HG03354 (cell line): ENCODE results near the gene HTT.
A peak's percentile ranks its signal among the peaks of the same experiment; 100 is the strongest.

Source experiments
- ATAC-seq: cut with Tn5 transposase; IDR thresholded peaks from one replicate; pipeline ENCODE4 v1.9.1; 2021; ENCODE audit warnings: mild to moderate bottlenecking; ENCODE audit not compliant: unreplicated experiment, poor library complexity, severe bottlenecking

Gene HTT

GRCh38 chr4:3192188-3192587 lies 117.7 kb downstream of the HTT start:
- ATAC-seq = no peak

GRCh38 chr4:3192827-3193226 lies 118.3 kb downstream of the HTT start:
- no peak for ATAC-seq

GRCh38 chr4:3193531-3194203 lies 119.2 kb downstream of the HTT start:
- no peak for ATAC-seq

- no peak for ATAC-seq
Observed at GRCh38 chr4:3196670-3197359, 122.3 kb downstream of the HTT start.

- ATAC-seq = no peak
Observed at GRCh38 chr4:3197366-3198105, 123.1 kb downstream of the HTT start.

GRCh38 chr4:3198906-3199305 lies 124.4 kb downstream of the HTT start:
- ATAC-seq = no peak

GRCh38 chr4:3199653-3200422 lies 125.4 kb downstream of the HTT start:
- no peak for ATAC-seq

- ATAC-seq = no peak
Observed at GRCh38 chr4:3200423-3201090, 126.1 kb downstream of the HTT start.

GRCh38 chr4:3201718-3202702 lies 127.5 kb downstream of the HTT start:
- ATAC-seq = peak; percentile 72

GRCh38 chr4:3202836-3203820 lies 128.6 kb downstream of the HTT start:
- no peak for ATAC-seq

- no peak for ATAC-seq
Observed at GRCh38 chr4:3203971-3204431, 129.5 kb downstream of the HTT start.

GRCh38 chr4:3205995-3206394 lies 131.5 kb downstream of the HTT start:
- ATAC-seq = no peak

- ATAC-seq = no peak
Observed at GRCh38 chr4:3206439-3207100, 132.1 kb downstream of the HTT start.

- ATAC-seq = no peak
Observed at GRCh38 chr4:3207531-3208037, 133.1 kb downstream of the HTT start.

- ATAC-seq = no peak
Observed at GRCh38 chr4:3208826-3209225, 134.3 kb downstream of the HTT start.

GRCh38 chr4:3209551-3210325 lies 135.3 kb downstream of the HTT start:
- no peak for ATAC-seq
